A204.1 (cell line): ENCODE data around the gene HSD3B7.
A peak's percentile ranks its signal among the peaks of the same experiment; 100 is the strongest.
"Not testable (repeated sequence)": the region's sequence is repeated elsewhere in the genome, so short reads cannot be mapped to it uniquely, and the experiment has no call there.

Experiments used
- FAIRE-seq: peaks from 2 replicates; lab custom pipeline; 2012; peaks lifted over from hg19 to GRCh38; lab: Jason Lieb, UNC

HSD3B7 gene

GRCh38 chr16:30984669-30985400 is at the start of gene HSD3B7:
Gene HSD3B7, plus strand, starts transcription at chr16:30985207. Its CDS starts 452 bp downstream, at chr16:30985659.
- peak; percentile 58 for FAIRE-seq

- no peak for FAIRE-seq
Measured at GRCh38 chr16:30937692-30938091, 47.3 kb upstream of the HSD3B7 start.

GRCh38 chr16:30939571-30939970 is 45.4 kb upstream of the HSD3B7 start:
- FAIRE-seq, result not testable (repeated sequence)

GRCh38 chr16:30941600-30942425 is 43.2 kb upstream of the HSD3B7 start:
- FAIRE-seq, result no peak

- no peak for FAIRE-seq
Measured at GRCh38 chr16:30942426-30942806, 42.6 kb upstream of the HSD3B7 start.

- FAIRE-seq, result no peak
Measured at GRCh38 chr16:30944352-30944751, 40.7 kb upstream of the HSD3B7 start.

GRCh38 chr16:30946671-30947540 is 38.1 kb upstream of the HSD3B7 start:
- no peak for FAIRE-seq

- no peak for FAIRE-seq
Measured at GRCh38 chr16:30947541-30947858, 37.5 kb upstream of the HSD3B7 start.

- FAIRE-seq, result peak; percentile 85
Measured at GRCh38 chr16:30947859-30948666, 36.9 kb upstream of the HSD3B7 start.

GRCh38 chr16:30948667-30949649 is 36.0 kb upstream of the HSD3B7 start, which contains the start of gene ORAI3:
Gene ORAI3, plus strand, starts transcription at chr16:30949068. Its CDS starts 222 bp downstream, at chr16:30949290.
- FAIRE-seq, result no peak

GRCh38 chr16:30949650-30950515 is 35.1 kb upstream of the HSD3B7 start:
- FAIRE-seq, result no peak

GRCh38 chr16:30950516-30951065 is 34.4 kb upstream of the HSD3B7 start:
- FAIRE-seq, result no peak

GRCh38 chr16:30951193-30951592 is 33.8 kb upstream of the HSD3B7 start:
- no peak for FAIRE-seq

GRCh38 chr16:30951750-30952149 is 33.3 kb upstream of the HSD3B7 start:
- no peak for FAIRE-seq

GRCh38 chr16:30953111-30953510 is 31.9 kb upstream of the HSD3B7 start:
- no peak for FAIRE-seq

- FAIRE-seq, result no peak
Measured at GRCh38 chr16:30953511-30954124, 31.4 kb upstream of the HSD3B7 start.

GRCh38 chr16:30954993-30955392 is 30.0 kb upstream of the HSD3B7 start:
- no peak for FAIRE-seq

- FAIRE-seq, result no peak
Measured at GRCh38 chr16:30956601-30957455, 28.2 kb upstream of the HSD3B7 start.
